BLaER1 treated with 17β-estradiol and CSF1 and Interleukin-3, amounts not matched to agents 10 nM and 100 nM (cell line): ENCODE results near the gene SMCO3.

ENCODE experiments used
- H3K27ac ChIP-seq, 11 experiments: shearing (Covaris generic); formaldehyde crosslinking; 2 replicates each; pipeline ENCODE4 v1.8.1; 2022
- H3K27me3 ChIP-seq, 11 experiments: shearing (Covaris generic); formaldehyde crosslinking; 2 replicates each; pipeline ENCODE4 v1.8.1; 2022
- H3K36me3 ChIP-seq, 11 experiments: shearing (Covaris generic); formaldehyde crosslinking; 2 replicates each; pipeline ENCODE4 v1.8.1; 2022
- H3K4me1 ChIP-seq, 10 experiments: shearing (Covaris generic); formaldehyde crosslinking; 2 replicates each; pipeline ENCODE4 v1.8.1; 2022
- H3K4me2 ChIP-seq, 11 experiments: shearing (Covaris generic); formaldehyde crosslinking; 2 replicates each; pipeline ENCODE4 v1.8.1; 2022
- H3K4me3 ChIP-seq, 10 experiments: shearing (Covaris generic); formaldehyde crosslinking; 2 replicates each; pipeline ENCODE4 v1.8.1; 2022
- H3K9ac ChIP-seq, 11 experiments: shearing (Covaris generic); formaldehyde crosslinking; 2 replicates each; pipeline ENCODE4 v1.8.1; 2022
- H3K9me3 ChIP-seq, 11 experiments: shearing (Covaris generic); formaldehyde crosslinking; replicated peaks in 1 of 11; 2 replicates each; pipeline ENCODE4 v1.8.1; 2022
- H4K20me1 ChIP-seq, 11 experiments: shearing (Covaris generic); formaldehyde crosslinking; 2 replicates each; pipeline ENCODE4 v1.8.1; 2022
- Cebpa-rat ChIP-seq, 11 experiments: shearing (Covaris generic); IDR thresholded peaks; 2 replicates each; pipeline ENCODE4 v1.8.1; 2022

The SMCO3 gene

GRCh38 chr12:14774074-14774905 is 39.7 kb downstream of the SMCO3 start:
- no peaks in the 10 kb centered on the region for H3K36me3 ChIP-seq
- H3K27ac ChIP-seq, result peak overlapping the region; percentile 24 to 80 (median 63)
- H3K9me3 ChIP-seq, result peaks cover 7 to 13% (median 10%) of the 10 kb centered on the region in 11 experiments; a peak in 19 of 22 replicates
- peaks cover 0 to 6% (median 0%) of the 10 kb centered on the region in 11 experiments; a peak in 7 of 22 replicates for H4K20me1 ChIP-seq
- H3K27me3 ChIP-seq, result peaks cover 14 to 49% (median 43%) of the 10 kb centered on the region in 11 experiments
- peak overlapping the region; percentile 78 to 96 (median 90) for H3K4me2 ChIP-seq
- peak overlapping the region; percentile 64 to 79 (median 70) for H3K4me3 ChIP-seq
- H3K9ac ChIP-seq, result peak overlapping the region; percentile 58 to 80 (median 74)
- TF ChIP-seq Cebpa-rat (IDR thresholded peaks at IDR 0.05), result no peak
- peaks cover 21 to 36% (median 29%) of the 10 kb centered on the region in 10 experiments for H3K4me1 ChIP-seq

DNA sequence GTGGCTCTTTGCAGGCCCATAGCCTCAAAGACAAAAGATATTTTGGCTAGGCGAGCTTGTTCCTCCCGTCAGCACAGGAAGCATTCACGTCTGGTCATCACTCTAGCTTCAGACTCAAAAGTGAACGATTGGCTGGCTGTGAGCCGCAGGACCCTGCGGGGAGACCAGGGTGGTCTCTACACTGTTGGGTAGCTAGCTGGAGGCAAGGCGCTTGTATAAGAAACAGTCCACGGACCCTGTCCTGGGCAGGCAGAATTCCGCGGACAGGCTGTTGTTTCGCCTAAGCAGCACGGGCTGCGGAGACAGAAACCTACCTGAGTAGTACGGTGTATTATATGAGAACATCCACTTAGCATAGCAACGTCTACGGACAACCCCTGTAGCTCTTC is 40.3 kb downstream of the SMCO3 start:
- Histone ChIP-seq H3K27ac (peak overlapping the region in 2 of 11 experiments; percentile 64 to 67; a peak in 2 of 22 replicates), H3K9me3 (peaks cover 7 to 13% (median 10%) of the 10 kb centered on the region in 11 experiments; a peak in 19 of 22 replicates), H3K9ac (peak overlapping the region in 4 of 11 experiments; percentile 2 to 76 (median 53); a peak in 4 of 22 replicates), H4K20me1 (peaks cover 0 to 12% (median 0%) of the 10 kb centered on the region in 11 experiments; a peak in 7 of 22 replicates), H3K27me3 (peaks cover 14 to 49% (median 43%) of the 10 kb centered on the region in 11 experiments), H3K4me3 (peak overlapping the region; percentile 64 to 79 (median 70)), H3K4me1 (peaks cover 27 to 43% (median 35%) of the 10 kb centered on the region in 10 experiments), H3K4me2 (peak overlapping the region; percentile 78 to 96 (median 90); a peak in 21 of 22 replicates), H3K36me3 (0 out of 22 replicates have a peak, but pooled peaks cover 0 to 4% (median 0%) of the 10 kb centered on the region in 11 experiments)
- TF ChIP-seq Cebpa-rat (IDR thresholded peaks at IDR 0.05), result no peak

GRCh38 chr12:14772946-14773345 is 41.0 kb downstream of the SMCO3 start:
- Histone ChIP-seq H3K4me2 (no peak overlapping the region), H3K4me1 (peaks cover 33 to 47% (median 39%) of the 10 kb centered on the region in 10 experiments), H3K4me3 (no peak overlapping the region)

DNA sequence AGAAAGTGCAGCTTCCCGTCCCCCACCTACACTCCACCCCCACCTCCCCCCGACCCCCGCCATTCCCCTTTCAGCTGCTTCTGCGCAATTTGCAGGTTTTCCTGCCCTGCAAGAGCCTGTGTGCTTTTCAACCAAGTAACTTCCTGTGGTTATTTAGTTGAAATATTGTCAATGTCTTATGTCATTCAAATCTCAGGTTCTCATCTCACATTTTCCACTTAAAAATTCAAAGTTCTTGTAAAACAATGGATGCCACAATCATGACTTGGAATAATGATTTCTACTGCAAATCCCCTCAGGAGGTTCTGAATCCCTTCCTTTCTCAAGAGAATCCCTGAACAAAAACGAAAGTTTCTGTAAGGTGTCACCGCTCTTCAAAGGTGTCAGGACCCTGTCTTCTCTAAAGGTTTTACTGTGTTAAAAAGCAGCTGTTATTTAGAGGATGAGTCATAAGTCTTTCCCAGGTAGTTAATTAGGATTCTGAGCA is 42.3 kb downstream of the SMCO3 start:
- peaks cover 34 to 50% (median 43%) of the 10 kb centered on the region in 10 experiments for H3K4me1 ChIP-seq
- peaks cover 14 to 42% (median 40%) of the 10 kb centered on the region in 11 experiments for H3K27me3 ChIP-seq
- H3K27ac ChIP-seq, result peak overlapping the region in 10 of 11 experiments; percentile 35 to 97 (median 87); a peak in 16 of 22 replicates
- peak overlapping the region in 6 of 11 experiments; percentile 86 to 96 (median 87); a peak in 7 of 22 replicates for H3K9ac ChIP-seq
- peaks cover 10 to 25% (median 16%) of the 10 kb centered on the region in 11 experiments; a peak in 19 of 22 replicates for H3K9me3 ChIP-seq
- H3K36me3 ChIP-seq, result peaks cover 0 to 20% (median 10%) of the 10 kb centered on the region in 11 experiments; a peak in 13 of 22 replicates
- H3K4me3 ChIP-seq, result peak overlapping the region in 3 of 10 experiments; percentile 81 to 84 (median 83); a peak in 5 of 20 replicates
- peak overlapping the region; percentile 68 to 96 (median 90); a peak in 21 of 22 replicates for H3K4me2 ChIP-seq
- no peak for TF ChIP-seq Cebpa-rat (IDR thresholded peaks at IDR 0.05)
- peaks cover 0 to 29% (median 0%) of the 10 kb centered on the region in 11 experiments; a peak in 7 of 22 replicates for H4K20me1 ChIP-seq

More at GRCh38 chr12:14772946-14773345, 41.0 kb downstream of the SMCO3 start:
- no peak for TF ChIP-seq Cebpa-rat (IDR thresholded peaks at IDR 0.05)
- no peak overlapping the region for H3K9ac ChIP-seq
- H3K27me3 ChIP-seq, result peaks cover 14 to 49% (median 43%) of the 10 kb centered on the region in 11 experiments
- peaks cover 0 to 8% (median 0%) of the 10 kb centered on the region in 11 experiments; a peak in 4 of 22 replicates for H3K36me3 ChIP-seq
- peaks cover 0 to 18% (median 0%) of the 10 kb centered on the region in 11 experiments; a peak in 7 of 22 replicates for H4K20me1 ChIP-seq
- peaks cover 7 to 13% (median 10%) of the 10 kb centered on the region in 11 experiments; a peak in 19 of 22 replicates for H3K9me3 ChIP-seq
- H3K27ac ChIP-seq, result no peak overlapping the region

DNA sequence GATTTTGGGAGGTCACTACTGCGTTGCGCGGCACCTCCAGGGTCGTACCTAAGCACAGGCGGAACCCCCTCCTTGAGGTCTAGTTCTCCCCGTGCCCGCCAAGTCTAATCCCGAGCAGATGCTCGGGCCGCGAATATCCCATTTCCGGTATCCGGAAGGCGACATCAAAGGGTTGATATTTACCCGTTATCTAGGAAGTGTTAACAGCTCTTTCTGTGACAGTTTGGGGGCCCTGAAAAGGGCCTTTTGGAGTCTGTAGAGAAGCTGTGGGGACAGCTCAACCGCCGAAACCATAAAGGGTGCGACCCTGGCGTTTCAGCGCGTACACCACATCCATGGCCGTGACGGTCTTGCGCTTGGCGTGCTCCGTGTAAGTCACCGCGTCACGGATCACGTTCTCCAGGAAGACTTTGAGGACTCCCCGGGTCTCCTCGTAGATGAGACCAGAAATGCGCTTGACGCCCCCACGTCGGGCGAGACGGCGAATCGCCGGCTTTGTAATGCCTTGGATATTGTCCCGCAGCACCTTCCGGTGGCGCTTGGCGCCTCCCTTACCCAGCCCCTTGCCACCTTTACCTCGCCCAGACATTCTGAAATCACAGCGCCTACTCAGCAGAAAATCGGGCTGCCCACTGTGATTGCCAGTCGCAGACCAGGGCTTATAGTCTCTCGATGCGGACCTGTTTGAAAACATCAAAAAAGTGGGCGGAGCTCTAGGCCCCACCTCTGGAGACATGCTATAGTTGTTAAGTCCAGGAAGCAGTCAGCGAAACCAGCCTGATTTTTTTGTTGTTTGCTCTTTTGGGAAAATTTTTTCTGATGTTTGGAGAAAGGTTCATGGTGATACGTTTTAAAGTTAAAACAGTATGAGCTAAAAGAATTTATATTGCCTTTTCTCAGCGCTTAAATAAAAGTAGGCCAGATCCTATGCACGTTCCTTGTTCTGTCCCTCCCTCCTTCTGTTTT is 43.2 kb downstream of the SMCO3 start:
- Histone ChIP-seq H3K4me1 (peaks cover 34 to 48% (median 38%) of the 10 kb centered on the region in 10 experiments), H3K27ac (peak overlapping the region; percentile 82 to 97 (median 88)), H3K4me3 (peak overlapping the region; percentile 72 to 84 (median 80)), H4K20me1 (peaks cover 0 to 36% (median 0%) of the 10 kb centered on the region in 11 experiments; a peak in 7 of 22 replicates), H3K4me2 (peak overlapping the region; percentile 68 to 96 (median 90)), H3K9ac (peak overlapping the region; percentile 75 to 96 (median 88)), H3K27me3 (peaks cover 9 to 34% (median 31%) of the 10 kb centered on the region in 11 experiments), H3K36me3 (peaks cover 5 to 30% (median 18%) of the 10 kb centered on the region in 11 experiments; a peak in 17 of 22 replicates), H3K9me3 (peaks cover 20 to 34% (median 25%) of the 10 kb centered on the region in 11 experiments)
- no peak for TF ChIP-seq Cebpa-rat (IDR thresholded peaks at IDR 0.05)

DNA sequence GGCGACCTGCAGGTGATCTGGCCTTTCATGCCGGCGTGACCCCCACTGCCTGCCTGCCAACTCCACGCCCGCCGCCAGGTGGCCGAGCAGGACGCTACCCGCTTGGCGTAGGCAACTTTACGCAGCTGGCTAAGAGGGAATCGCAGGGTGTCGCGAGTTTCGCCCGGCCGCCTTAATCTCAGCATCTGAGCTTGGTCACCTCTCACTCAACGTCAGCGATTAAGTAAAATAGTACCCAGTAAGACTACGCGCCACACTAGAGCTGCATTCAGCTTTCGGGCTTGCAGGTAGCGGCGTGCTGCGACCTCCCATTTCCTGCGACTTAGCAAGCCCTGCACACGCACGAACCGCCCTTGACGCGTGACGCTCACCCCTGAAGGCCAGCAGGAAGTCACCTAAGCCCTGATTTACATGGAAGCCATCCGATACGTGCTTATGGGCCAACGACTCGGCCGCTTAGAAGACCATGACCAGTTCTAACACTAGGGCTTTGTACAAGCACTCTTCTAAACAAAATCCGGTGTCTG is 44.0 kb downstream of the SMCO3 start:
- no peak for TF ChIP-seq Cebpa-rat (IDR thresholded peaks at IDR 0.05)
- Histone ChIP-seq H3K9ac (peak overlapping the region; percentile 75 to 96 (median 88)), H3K36me3 (peaks cover 13 to 37% (median 25%) of the 10 kb centered on the region in 11 experiments; a peak in 20 of 22 replicates), H3K27me3 (peaks cover 7 to 27% (median 24%) of the 10 kb centered on the region in 11 experiments), H3K9me3 (peaks cover 27 to 41% (median 33%) of the 10 kb centered on the region in 11 experiments), H4K20me1 (peaks cover 0 to 42% (median 0%) of the 10 kb centered on the region in 11 experiments; a peak in 7 of 22 replicates), H3K4me2 (peak overlapping the region; percentile 68 to 96 (median 90)), H3K4me1 (peaks cover 26 to 42% (median 33%) of the 10 kb centered on the region in 10 experiments), H3K4me3 (peak overlapping the region; percentile 72 to 84 (median 80)), H3K27ac (peak overlapping the region; percentile 82 to 97 (median 88))

- peaks cover 14 to 40% (median 26%) of the 10 kb centered on the region in 11 experiments; a peak in 20 of 22 replicates for H3K36me3 ChIP-seq
- peak overlapping the region; percentile 75 to 96 (median 88) for H3K9ac ChIP-seq
- no peak for TF ChIP-seq Cebpa-rat (IDR thresholded peaks at IDR 0.05)
- H3K27me3 ChIP-seq, result peaks cover 7 to 22% (median 18%) of the 10 kb centered on the region in 11 experiments
- peaks cover 21 to 37% (median 29%) of the 10 kb centered on the region in 10 experiments for H3K4me1 ChIP-seq
- peak overlapping the region; percentile 72 to 84 (median 80) for H3K4me3 ChIP-seq
- peaks cover 0 to 45% (median 0%) of the 10 kb centered on the region in 11 experiments; a peak in 7 of 22 replicates for H4K20me1 ChIP-seq
- H3K27ac ChIP-seq, result peak overlapping the region; percentile 82 to 97 (median 88); a peak in 20 of 22 replicates
- H3K9me3 ChIP-seq, result peaks cover 29 to 43% (median 34%) of the 10 kb centered on the region in 11 experiments
- peak overlapping the region; percentile 68 to 96 (median 90) for H3K4me2 ChIP-seq
Measured at GRCh38 chr12:14769466-14769968, 44.5 kb downstream of the SMCO3 start.
